AG04449 (cell line): ENCODE measurements around the gene PDE8B.

Experiments used
- CTCF ChIA-PET: fragments of 350-600 bp; formaldehyde crosslinking; extraction: SDS; loops from one replicate; lab custom pipeline; 2021; ENCODE audit warnings: antibody characterized with exemption; lab: Yijun Ruan, JAX
- POLR2A ChIA-PET: fragments of 400-600, 350-600 bp; formaldehyde crosslinking; extraction: SDS; loops from one replicate; lab custom pipeline; 2020; ENCODE audit warnings: antibody characterized with exemption, inconsistent platforms; lab: Yijun Ruan, JAX
- DNase-seq: peaks from one replicate; pipeline ENCODE4 v3.0.0-alpha.2; 2010; ENCODE audit warnings: low read depth, low spot score
- H3K4me3 ChIP-seq: 2 replicates; pipeline ENCODE4 v1.5.1; 2011; ENCODE audit warnings: low read depth, mild to moderate bottlenecking, control low read depth, low read length
- CTCF ChIP-seq: IDR thresholded peaks from one replicate; pipeline ENCODE4 v1.5.1; 2011; ENCODE audit warnings: mild to moderate bottlenecking, moderate library complexity, low read length, control low read depth, inconsistent platforms; ENCODE audit not compliant: insufficient read depth; ENCODE audit errors: missing control alignments

The PDE8B gene

GRCh38 chr5:77448831-77449230 is 238.4 kb downstream of the PDE8B start:
- TF ChIP-seq CTCF: no peak
- POLR2A ChIA-PET: no interaction called here
- no peak overlapping the region for H3K4me3 ChIP-seq
- no peak for DNase-seq
- CTCF ChIA-PET: interaction anchor here (0.7 to 2.9 kb wide), 4 partner anchors 10 to 43 kb away, joined by 3 to 10 read pairs (median 4); partner anchors contain the start of gene WDR41

DNA sequence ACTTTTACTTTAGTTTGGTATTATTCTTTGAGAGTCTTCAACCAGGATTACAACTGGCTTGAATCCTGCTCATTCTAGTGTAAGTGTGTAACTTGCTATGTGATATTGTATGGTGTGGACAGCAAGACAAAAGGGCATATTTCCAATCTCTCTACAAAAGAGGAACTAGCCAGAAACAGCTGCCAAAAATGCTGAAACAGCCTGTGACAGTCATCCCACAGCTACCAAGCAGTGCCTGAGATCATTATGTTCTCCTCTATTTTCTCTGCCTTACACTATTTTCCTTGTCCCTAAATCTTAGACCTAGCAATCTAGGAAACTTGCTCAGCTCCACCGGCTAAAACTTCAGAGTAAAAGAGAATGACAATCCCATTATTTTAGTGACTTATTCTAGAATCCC is 238.8 kb downstream of the PDE8B start:
- no peak for TF ChIP-seq CTCF
- H3K4me3 ChIP-seq: no peak overlapping the region
- ChIA-PET CTCF (interaction anchor here (0.7 to 2.9 kb wide), 5 partner anchors 9 to 305 kb away, joined by 3 to 10 read pairs (median 4); partner anchors contain the start of gene WDR41), POLR2A (interaction anchor here (1.1 kb wide), 1 partner anchor 43 kb away, joined by 4 read pairs; the partner anchor contains the start of gene WDR41)
- DNase-seq: no peak

DNA sequence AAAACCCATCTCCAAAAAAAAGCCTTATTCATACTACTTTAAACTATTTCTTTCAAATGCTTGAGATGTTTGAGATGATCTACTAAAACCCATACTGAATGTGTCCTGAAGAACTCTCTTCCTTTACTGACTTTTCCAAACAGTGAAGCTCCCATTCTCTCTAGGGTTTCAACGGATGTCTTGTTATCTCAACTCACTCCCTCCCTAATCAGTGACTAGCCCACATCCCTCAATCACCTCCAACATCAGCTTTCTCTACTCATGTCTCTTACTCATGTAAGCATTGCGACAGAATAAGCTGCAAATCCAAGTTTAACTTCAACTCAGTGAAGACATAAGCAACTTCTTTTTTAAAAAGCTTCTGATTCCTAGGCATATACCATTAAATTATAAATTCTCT is 239.5 kb downstream of the PDE8B start:
- no peak for TF ChIP-seq CTCF
- ChIA-PET POLR2A (interaction anchor here (1.1 kb wide), 1 partner anchor 42 kb away, joined by 4 read pairs; the partner anchor contains the start of gene WDR41), CTCF (interaction anchor here (1.0 to 2.9 kb wide), 3 partner anchors 8 to 305 kb away, joined by 4 to 10 read pairs (median 6); no protein-coding TSS in a partner anchor)
- H3K4me3 ChIP-seq: no peak overlapping the region
- DNase-seq: no peak

GRCh38 chr5:77452351-77452750 is 241.9 kb downstream of the PDE8B start:
- CTCF ChIA-PET: interaction anchor here (1.1 kb wide), 1 partner anchor 40 kb away, joined by 3 read pairs; no protein-coding TSS in a partner anchor
- no peak for DNase-seq
- POLR2A ChIA-PET: no interaction called here
- no peak for TF ChIP-seq CTCF
- H3K4me3 ChIP-seq: no peak overlapping the region

DNA sequence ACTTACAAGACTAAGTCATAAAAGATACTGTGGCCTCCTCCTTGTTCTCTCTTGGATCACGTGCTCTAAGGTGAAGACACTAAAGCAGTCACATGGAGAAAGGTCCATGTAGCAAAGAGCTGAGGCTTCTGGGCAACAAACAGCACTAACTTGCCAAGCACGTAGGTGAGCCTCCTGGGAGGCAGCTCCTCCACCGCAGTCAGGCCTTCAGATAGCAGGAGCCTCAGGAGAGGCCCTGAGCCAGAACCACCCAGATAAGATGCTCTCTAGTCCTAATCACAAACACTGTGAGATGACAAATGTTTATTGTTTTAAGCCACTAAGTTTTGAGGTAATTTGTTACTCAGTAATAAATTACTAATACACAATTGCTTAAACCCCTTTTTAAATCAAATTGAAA is 243.6 kb downstream of the PDE8B start:
- no peak overlapping the region for H3K4me3 ChIP-seq
- ChIA-PET CTCF (interaction anchor here (1.2 kb wide), 1 partner anchor 38 kb away, joined by 5 read pairs; the partner anchor contains the start of gene WDR41), POLR2A (no interaction called here)
- no peak for DNase-seq
- no peak for TF ChIP-seq CTCF

- no peak for TF ChIP-seq CTCF
- no peak for DNase-seq
- ChIA-PET CTCF (interaction anchor here (1.1 kb wide), 1 partner anchor 34 kb away, joined by 4 read pairs; no protein-coding TSS in a partner anchor), POLR2A (no interaction called here)
- H3K4me3 ChIP-seq: no peak overlapping the region
These were observed 250.8 kb downstream of the PDE8B start for GRCh38 chr5:77461287-77461686.
